ENCODE data around the gene ASTN2.

ASTN2 gene

DNA sequence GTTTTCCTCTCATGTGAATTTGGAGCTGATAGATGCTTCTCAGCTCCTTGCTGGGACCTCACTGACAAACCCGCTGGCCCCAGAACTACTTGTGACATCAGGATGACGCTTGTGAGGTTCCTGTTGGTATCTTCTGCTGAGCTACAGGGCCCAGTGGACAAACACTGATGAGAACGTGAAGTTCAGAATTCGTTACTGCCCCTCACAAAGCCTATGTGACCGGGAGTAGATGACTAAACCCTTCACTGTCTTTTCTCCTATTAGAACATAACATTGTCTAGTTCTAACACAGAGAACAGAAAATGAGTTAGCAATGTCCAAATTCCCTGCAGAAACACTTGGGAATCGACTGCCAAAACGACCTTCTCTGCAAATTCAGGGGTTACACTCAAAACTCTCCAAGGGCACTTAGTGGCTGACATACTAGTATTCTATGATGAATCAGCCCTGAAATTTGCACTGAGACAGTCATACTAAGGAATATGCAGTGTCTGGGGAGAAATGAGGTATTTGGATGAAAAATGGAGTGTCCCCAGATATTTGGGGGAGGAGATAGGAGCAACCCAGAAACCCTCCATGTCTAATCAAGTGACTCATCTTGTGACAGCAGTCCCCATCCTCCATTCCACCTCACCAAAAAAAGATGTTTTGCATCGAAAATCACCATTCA lies 871.0 kb downstream of the ASTN2 start:
- DNase-seq (ENCODE audit: low read depth): no peak
- TF ChIP-seq POLR2A (IDR thresholded peaks at IDR 0.05; ENCODE audit: extremely low read depth, insufficient read length) (no peak), MYC (IDR thresholded peaks at IDR 0.05; ENCODE audit: low read depth, low read length) (no peak)
- TF ChIP-seq, protein P1, sequence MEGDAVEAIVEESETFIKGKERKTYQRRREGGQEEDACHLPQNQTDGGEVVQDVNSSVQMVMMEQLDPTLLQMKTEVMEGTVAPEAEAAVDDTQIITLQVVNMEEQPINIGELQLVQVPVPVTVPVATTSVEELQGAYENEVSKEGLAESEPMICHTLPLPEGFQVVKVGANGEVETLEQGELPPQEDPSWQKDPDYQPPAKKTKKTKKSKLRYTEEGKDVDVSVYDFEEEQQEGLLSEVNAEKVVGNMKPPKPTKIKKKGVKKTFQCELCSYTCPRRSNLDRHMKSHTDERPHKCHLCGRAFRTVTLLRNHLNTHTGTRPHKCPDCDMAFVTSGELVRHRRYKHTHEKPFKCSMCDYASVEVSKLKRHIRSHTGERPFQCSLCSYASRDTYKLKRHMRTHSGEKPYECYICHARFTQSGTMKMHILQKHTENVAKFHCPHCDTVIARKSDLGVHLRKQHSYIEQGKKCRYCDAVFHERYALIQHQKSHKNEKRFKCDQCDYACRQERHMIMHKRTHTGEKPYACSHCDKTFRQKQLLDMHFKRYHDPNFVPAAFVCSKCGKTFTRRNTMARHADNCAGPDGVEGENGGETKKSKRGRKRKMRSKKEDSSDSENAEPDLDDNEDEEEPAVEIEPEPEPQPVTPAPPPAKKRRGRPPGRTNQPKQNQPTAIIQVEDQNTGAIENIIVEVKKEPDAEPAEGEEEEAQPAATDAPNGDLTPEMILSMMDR (IDR thresholded peaks at IDR 0.05; ENCODE audit: low read depth, low read length): no peak
- TF ChIP-seq, protein P2, sequence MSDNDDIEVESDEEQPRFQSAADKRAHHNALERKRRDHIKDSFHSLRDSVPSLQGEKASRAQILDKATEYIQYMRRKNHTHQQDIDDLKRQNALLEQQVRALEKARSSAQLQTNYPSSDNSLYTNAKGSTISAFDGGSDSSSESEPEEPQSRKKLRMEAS (IDR thresholded peaks at IDR 0.05; ENCODE audit: low read depth, low read length): no peak
- H3K4me3 ChIP-seq (ENCODE audit: low read depth, low read length): no peak overlapping the region

DNA sequence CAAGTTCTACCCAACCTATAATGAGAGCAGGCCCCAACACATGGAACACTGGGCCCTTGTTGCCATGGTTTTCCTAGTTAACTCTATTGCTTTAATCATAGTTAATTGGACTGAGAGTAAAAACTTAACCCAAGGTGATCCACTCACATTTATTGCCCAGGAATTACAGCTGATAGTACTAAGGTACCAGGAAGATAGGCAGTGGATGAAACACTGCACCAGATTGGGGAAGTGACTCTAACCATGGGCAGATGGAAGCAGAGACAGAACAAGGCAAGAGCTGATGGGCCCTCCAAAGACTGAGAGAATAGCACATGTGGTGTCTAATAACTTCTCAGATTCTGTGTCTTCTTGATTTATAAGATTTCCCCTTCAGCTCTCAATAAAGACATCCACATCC lies 873.5 kb downstream of the ASTN2 start:
- TF ChIP-seq, protein P1 (IDR thresholded peaks at IDR 0.05; ENCODE audit: low read depth, low read length): no peak
- peak; percentile 1 for DNase-seq (ENCODE audit: low read depth)
- H3K4me3 ChIP-seq (ENCODE audit: low read depth, low read length): no peak overlapping the region

DNA sequence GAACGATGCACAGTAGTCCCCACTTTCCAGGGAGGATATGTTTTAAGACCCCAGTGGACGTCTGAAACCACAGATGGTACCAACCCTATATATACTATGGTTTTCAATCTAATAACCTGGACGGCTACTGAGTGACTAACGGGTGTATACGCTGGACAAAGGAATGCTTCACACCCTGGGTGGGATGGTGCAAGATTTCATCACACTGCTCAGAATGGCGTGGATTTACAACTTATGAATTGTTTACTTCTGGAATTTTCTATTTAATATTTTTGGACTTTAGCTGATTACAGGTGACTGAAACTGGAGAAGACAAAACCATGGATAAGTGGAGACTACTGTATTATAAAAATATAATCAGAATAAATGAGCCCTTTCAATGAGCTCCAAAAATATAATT lies 875.3 kb downstream of the ASTN2 start:
- no peak overlapping the region for H3K4me3 ChIP-seq (ENCODE audit: low read depth, low read length)
- TF ChIP-seq, protein P2 (IDR thresholded peaks at IDR 0.05; ENCODE audit: low read depth, low read length): no peak
- no peak for TF ChIP-seq POLR2A (IDR thresholded peaks at IDR 0.05; ENCODE audit: extremely low read depth, insufficient read length)
- TF ChIP-seq, protein P1 (IDR thresholded peaks at IDR 0.05; ENCODE audit: low read depth, low read length): no peak
- TF ChIP-seq MYC (IDR thresholded peaks at IDR 0.05; ENCODE audit: low read depth, low read length): no peak

DNA sequence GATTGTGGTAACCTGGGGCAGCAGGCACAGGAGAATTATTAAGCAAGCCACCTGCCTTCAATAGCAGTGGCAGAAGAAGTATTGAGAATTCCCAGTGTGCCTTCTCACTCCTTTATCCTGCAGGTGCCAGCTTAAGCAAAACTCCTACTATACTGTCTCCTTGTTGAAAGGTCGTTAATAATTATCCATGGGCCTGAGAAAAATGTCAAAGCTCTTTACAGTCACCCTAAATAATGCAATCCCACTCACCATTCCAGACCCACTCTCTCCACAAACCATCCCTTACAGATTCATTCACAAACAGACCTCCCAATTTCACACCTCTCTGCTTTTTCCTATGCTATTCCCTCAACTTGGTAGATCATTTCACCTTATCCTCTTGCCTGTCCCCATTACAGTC lies 889.2 kb downstream of the ASTN2 start:
- no peak for DNase-seq (ENCODE audit: low read depth)
- TF ChIP-seq, protein P1 (IDR thresholded peaks at IDR 0.05; ENCODE audit: low read depth, low read length): no peak
- TF ChIP-seq, protein P2 (IDR thresholded peaks at IDR 0.05; ENCODE audit: low read depth, low read length): no peak
- H3K4me3 ChIP-seq (ENCODE audit: low read depth, low read length): no peak overlapping the region

More for the DNA sequence above, 875.3 kb downstream of the ASTN2 start:
- no peak for DNase-seq (ENCODE audit: low read depth)

DNA sequence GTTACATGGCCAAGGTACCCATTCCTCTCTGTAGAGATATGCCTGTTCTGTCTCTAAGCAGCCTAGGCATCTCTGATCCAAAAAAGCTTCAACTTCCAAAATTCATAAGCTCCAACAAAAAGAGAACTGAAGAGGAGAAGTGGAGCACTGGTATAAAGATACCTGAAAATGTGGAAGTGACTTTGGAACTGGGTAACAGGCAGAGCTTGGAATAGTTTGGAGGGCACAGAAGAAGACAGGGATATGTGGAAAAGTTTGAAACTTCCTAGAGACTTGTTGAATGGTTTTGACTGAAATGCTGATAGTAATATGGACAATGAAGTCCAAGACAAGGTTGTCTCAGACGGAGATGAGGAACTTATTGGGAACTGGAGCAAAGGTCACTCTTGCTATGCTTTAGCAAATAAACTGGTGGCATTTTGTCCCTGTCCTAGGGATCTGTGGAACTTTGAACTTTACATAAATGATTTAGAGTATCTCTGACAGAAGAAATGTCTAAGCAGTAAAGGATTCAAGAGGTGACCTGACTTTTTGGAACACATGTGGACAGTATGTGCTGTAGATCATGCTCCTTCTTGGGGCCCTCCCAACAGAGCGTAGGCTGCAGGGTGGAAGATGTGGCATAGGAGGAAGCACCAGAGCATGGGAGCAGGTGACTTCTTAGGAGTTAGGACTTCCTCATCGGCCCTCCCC lies 889.9 kb downstream of the ASTN2 start:
- TF ChIP-seq, protein P2 (IDR thresholded peaks at IDR 0.05; ENCODE audit: low read depth, low read length): no peak
- TF ChIP-seq POLR2A (IDR thresholded peaks at IDR 0.05; ENCODE audit: extremely low read depth, insufficient read length): no peak
- TF ChIP-seq, protein P1 (IDR thresholded peaks at IDR 0.05; ENCODE audit: low read depth, low read length): no peak
- no peak for TF ChIP-seq MYC (IDR thresholded peaks at IDR 0.05; ENCODE audit: low read depth, low read length)
- no peak for DNase-seq (ENCODE audit: low read depth)
- no peak overlapping the region for H3K4me3 ChIP-seq (ENCODE audit: low read depth, low read length)
